ENCODE data around the gene GLIPR1L1.

DNA sequence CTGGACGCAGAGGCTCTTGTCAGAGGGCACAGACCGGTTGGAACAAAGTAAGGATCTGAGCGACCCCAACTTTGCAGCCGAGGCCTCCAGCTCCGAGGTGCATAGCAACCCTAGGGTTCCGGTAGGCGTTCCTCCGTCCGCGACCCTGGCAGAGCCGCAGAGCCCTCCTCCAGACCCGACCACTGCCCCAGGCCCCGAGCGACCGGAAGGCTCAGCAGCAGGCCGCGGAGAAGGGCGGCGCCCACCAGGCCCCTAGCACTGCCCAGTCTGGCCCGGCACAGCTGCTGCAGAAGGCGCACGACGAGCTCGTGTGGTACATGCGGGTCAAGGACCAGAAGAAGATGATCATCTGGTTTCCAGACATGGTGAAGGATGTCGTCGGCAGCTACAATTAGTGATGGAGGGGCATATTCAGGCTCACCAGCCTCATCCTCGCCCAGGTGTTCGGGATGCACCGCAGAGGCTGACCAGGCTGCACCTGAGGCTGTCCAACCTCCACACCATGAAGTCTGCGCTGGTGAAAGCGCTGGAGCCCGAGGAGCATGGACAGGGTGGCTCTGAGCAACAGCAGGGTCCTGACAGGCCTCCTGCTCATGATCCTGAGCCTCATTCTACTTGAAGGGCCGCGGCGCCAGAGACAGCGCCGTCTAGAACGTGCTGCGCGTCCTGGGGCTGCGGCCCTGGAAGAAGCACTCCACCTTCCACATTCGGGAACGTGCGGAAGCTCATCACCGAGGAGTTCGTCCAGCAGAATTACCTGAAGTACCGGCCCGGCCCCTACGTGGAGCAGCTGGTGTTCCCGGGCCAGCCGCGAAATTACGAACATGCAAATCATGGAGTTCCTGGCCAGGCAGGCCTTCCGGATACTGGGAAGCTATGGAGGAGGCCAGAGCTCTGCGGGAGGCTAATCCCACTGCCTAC is 28.8 kb upstream of the GLIPR1L1 start:
- TF ChIP-seq, protein P1, sequence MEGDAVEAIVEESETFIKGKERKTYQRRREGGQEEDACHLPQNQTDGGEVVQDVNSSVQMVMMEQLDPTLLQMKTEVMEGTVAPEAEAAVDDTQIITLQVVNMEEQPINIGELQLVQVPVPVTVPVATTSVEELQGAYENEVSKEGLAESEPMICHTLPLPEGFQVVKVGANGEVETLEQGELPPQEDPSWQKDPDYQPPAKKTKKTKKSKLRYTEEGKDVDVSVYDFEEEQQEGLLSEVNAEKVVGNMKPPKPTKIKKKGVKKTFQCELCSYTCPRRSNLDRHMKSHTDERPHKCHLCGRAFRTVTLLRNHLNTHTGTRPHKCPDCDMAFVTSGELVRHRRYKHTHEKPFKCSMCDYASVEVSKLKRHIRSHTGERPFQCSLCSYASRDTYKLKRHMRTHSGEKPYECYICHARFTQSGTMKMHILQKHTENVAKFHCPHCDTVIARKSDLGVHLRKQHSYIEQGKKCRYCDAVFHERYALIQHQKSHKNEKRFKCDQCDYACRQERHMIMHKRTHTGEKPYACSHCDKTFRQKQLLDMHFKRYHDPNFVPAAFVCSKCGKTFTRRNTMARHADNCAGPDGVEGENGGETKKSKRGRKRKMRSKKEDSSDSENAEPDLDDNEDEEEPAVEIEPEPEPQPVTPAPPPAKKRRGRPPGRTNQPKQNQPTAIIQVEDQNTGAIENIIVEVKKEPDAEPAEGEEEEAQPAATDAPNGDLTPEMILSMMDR (conservative IDR thresholded peaks at IDR 0.05), result no peak
- no peak for TF ChIP-seq EZH2 (IDR thresholded peaks at IDR 0.05; ENCODE audit: low read depth)
